Measurements from ENCODE around the gene RABAC1.

The RABAC1 gene

DNA sequence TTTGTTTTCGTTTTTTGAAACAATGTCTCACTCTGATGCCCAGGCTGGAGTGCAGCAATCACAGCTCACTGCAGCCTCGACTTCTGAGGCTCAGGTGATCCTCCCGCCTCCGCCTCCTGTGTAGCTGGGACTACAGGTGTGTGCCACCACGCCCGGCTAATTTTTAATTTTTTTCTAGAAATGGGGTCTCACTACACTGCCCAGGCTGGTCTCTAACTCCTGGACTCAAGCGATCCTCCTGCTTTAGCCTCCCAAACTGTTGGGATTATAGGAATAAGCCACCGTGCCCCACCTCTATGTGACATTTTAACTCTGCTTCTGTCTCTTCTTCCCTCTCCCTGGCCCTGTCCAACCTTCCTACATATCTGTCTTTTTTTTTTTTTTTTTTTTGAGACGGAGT lies 29.8 kb upstream of the RABAC1 start:
- DNase-seq = no peak

DNA sequence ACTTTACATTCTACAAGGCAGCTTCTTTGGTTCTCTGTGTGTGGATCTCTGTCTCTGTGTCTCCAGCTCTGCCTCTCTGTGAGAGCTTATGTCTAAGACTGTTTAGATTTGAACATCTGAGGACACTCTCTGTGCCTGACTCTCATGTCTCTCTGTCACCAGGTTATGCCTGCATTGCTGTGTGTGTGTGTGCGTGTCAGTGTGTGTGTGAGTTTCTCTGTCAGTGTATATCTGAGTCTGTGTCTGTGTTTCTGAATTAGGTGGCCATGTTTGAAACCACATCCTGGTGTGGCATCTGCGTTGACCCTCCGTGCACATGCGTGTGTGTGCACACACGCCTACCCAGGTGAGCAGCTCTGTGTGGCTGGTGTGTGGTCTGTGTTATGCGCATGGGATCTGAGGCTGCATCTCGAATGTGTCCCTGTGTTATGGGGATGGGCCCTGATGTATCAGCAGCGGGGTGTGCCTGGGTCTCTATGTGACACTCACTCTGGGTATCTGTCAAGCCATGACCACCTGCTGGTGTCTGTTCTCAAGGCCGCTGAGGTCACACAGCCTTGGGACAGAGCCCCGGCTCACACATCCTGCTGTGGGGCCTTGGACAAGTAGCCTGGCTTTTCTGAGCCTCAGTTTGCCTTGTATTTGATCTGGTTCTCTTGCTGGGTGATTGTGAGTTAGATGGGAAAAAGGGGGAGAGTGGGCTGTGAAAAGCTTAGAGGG lies 28.2 kb upstream of the RABAC1 start:
- DNase-seq = no peak

DNA sequence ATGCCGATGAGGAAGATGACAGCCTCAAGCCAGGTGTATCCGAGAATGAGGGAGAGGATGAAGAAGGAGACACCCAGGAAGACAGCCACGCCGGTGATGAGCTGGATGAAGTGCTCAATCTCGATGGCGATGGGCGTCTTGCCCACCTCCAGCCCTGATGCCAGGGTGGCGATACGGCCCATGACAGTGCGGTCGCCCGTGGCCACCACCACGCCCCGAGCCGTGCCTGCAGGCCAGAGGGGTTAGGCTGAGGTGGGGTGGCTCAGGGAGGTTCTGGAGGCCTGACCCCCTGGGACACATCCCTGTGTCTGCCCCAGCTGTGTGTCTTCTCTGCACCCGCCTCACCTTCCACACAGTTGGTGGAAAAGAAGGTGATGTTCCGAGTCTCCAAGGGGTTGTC lies 25.8 kb upstream of the RABAC1 start:
- DNase-seq = no peak

DNA sequence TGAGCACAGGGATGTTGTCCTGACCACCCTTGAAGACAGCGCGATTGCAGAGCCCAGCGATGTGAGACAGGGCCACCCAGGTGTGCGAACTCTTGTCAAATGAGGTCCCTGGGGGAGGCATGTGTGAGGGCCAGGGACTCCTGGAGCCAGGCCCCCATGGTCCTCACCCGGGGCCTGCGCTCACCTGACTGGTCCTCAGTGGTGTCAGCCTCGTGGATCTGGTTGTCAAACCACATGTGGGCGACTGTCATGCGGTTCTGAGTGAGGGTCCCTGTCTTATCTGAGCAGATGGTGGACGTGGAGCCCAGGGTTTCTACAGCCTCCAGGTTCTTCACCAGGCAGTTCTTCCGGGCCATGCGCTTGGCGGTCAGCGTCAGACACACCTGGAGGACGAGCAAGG lies 22.6 kb upstream of the RABAC1 start:
- DNase-seq = no peak

DNA sequence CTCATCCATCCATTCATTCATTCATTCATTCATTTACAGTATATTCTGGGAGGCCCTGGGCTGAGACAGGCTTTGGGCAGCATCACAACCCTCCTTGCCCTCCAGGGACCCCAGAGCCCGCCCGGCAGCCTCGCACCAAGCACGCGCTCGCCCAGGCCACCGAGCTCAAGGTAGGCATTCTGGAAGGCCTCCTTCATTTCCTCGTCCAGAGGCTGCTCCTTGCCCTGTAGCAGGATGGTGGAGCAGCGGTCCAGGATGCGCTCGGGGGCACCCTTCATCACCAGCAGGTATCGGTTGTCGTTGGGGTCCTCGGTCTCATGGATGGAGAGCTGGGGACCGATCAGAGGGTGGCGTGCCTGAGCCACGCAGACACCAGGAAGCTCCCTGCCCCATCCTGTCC lies 19.3 kb upstream of the RABAC1 start:
- no peak for DNase-seq

DNA sequence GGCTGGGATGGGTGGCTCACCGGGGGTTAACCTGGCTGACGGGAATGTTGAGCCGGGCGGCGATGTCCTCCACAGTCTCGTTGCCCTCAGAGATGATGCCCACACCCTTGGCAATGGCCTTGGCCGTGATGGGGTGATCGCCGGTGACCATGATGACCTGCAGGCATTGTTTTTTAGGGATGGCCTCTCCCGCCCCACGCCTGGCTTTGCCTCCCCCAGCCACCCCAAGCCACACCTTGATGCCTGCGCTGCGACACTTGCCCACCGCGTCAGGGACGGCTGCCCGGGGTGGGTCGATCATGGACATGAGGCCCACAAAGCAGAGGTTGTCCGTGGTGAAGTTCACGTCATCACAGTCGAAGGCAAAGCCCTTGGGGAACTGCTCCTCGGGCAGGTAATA lies 18.8 kb upstream of the RABAC1 start:
- DNase-seq = no peak

DNA sequence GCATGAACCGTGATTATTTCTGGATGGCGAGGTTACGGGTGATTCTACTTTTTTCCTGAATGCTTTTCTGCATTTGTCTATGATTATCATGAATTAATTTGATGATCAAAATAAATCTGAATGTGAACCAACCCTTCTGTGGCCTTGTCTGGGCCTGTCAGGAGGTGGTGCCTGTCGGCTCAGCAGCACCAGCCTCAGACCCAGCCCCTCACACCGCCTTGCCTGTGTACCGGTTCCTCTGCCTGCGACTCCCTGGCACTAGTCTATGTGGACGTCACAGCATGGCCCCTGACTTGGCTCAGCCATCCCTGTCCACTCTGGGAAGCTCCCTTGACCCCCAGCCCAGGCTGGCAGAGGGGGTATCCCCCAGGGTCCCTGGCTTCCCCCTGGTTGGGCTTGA lies 15.5 kb upstream of the RABAC1 start:
- no peak for DNase-seq

DNA sequence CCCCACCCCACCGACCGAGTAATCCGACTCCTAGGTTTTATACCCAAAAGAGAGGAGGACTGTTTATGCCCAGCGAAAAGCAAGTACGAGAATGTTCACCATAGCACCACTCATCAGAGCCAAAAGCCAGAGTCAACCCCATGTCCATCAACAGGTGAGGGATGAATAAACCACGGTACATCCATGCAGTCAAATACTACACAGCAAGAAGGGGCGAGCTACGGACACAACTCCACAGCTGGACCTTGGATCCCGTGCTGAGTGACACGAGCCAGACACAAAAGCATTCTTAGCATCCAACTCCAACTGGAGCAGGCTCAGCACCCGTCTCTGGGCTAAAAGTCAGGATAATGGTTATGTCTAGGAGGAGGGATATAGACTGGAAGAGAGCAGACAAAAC lies 12.2 kb upstream of the RABAC1 start:
- no peak for DNase-seq

DNA sequence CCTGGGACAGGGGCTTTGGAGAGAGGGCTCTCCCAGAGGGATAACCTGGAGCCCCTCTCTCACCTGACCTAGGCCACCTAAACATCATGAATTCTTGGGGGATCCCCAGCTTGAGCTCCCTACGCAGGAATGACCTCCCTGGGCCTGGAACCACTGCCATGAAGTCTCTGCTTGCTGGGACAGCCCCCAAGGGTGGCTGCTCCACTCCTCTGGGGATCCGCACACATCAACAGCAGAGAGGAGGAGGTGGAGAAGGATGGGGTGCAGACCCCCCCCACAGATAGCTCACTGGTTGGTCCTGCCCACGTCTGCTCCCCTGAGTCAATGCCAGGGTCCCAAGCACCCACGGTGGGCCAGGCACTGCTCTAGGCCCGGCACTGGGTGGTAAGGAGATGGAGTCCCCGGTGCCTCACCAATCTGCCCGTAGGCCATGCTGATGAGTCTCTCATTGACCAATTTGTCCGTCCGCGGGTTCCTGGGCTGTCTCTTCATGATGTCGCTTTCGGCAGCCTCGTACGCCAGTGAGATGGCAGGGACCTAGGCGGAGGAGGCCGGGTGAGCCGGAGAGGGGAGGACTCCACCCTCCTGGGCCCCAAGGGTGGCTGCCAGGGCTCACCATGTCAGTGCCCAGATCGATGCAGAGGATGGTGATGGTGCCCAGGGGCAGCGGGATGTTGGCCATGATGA lies 10.8 kb upstream of the RABAC1 start:
- DNase-seq = no peak

DNA sequence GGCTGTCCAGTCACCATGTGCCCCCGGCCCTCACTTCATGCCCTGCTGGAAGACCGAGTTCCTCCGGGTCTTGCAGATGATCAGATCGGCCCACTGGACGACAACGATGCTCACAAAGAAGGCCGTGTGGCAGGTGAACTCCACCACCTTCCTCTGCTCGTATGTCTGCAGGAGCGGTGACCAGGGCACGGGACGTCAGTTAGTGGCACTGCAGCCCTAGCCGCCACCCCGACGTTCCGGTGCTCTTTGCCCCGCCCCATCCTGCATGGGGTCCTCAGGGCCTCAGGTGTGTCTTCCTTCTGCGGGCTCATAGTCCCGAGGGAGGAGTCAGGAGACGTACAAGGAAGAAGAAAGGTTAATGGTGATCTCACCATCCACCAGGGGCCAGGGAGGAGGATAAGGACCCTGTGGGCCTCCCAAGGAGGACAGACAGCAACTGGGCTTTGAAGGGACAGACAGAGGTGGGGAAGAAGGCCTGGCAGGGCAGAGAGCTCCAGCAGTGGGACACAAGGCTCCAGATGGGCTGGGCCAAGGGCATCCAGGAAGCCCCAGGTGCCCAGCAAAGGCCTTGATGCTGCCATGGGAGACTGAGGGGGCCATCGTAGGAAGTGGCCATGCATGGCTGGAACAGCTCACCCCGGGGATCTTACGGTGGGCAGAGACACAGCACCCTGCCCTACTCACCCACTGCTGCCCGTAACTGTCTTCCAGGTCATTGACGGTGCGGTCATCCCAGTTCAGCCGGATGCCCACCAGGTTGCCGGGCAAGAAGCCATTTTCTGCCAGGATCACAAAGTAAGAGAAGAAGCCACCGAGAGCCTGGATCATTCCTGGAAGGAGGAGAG lies 9.9 kb upstream of the RABAC1 start:
- no peak for DNase-seq

DNA sequence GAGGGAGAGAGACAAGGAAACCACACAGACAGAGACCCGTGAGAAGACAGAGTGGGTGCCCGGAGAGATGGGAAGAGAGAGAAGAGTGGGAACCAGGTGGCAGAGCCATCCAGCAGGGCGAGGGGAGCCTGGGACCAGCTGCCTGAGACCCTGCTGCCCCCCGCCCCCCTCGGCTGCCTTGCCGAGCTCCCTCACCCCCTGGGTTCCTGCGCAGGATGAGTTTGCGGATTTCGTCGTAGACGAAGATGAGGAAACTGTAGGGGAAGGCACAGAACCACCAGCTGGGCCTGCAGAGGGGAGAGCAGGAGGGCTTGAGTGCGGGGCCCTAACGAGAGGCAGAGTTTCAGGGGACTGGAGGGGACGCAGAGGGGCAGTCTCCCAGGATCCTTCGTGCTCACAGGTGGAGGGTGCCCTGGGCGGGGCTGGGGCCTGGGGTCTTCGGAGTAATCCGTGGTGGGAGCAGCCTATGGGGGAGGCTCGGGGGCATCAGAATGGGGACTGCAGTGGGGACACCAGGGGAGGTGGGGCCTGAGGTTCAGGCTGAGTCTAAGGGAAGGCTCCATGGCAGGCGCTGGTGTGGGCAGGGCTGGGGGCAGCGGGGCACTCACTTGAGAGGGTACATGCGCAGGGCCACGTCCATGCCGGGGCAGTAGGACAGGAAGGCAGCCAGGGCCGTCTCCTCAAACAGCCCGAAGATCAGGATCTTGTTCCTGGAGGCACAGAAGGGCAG lies 8.1 kb upstream of the RABAC1 start:
- DNase-seq = no peak

DNA sequence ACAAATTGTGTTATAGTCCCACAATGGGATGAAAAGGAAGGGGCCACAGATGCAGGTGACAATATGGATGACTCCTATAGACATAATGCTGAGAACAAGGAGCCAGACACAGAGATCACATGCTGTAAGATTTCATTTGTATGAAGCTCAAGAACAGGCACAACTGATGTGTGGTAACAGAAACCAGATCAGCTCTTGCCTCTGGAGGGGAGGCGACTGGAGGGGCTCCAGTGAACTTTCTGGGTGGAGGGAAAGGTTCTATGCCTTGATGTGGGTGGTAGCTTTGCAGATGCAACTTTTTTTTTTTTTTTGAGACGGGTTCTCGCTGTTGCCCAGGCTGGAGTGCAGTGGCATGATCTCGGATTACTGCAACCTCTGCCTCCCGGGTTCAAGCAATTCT lies 6.0 kb upstream of the RABAC1 start:
- DNase-seq = no peak

DNA sequence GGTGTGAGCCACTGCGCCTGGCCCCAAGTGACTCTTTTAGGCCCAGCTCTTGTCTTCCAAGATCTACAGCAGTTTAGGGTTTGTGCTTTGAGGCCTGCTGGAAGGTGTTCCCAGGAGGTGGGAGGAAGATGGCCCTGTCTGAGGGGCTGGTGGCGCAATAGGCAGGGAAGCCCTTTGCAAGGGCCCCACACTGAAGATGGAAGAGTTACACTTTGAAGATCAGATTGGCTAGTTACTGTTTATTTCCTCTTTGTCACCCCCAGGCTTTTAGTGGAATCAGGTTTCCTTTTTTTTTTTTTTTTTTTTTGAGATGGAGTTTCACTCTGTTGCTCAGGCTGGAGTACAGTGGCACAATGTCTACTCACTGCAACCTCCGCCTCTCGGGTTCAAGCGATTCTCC lies 1.9 kb upstream of the RABAC1 start:
- DNase-seq = no peak

DNA sequence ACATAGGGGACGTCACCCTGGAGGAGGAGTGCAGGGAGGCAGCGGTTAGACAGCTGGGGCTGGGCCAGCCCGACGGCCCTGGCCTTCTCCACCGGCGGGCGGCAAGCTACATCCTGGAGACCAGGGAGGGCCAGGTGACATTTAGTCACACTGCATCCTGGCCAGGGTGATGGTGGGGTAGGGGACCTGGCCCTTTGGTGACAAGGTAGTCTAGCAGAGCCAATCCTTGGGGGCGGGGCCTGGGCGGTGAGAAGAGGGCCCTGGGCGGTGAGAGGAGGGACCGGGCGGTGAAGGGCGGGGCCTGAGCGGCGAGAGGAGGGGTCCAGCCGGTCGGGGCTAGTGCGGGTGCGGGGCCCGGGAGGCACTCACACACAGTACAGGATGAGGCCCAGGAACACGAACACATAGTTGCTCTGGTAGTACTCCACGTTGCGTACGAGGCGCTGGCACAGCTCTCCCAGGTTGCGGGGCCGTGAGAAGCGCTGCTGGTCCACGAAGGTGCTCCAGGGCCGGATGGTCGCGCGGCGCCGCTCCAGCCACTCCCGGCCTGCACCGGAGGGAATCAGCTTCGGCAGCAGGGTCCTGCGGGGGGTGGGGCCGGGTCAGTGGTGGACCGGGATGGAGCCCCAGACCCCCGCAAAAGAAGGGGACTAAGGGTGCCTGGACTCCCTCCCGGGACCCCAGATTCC lies 610 bp downstream of the RABAC1 start:
- peak; percentile 90 for DNase-seq

DNA sequence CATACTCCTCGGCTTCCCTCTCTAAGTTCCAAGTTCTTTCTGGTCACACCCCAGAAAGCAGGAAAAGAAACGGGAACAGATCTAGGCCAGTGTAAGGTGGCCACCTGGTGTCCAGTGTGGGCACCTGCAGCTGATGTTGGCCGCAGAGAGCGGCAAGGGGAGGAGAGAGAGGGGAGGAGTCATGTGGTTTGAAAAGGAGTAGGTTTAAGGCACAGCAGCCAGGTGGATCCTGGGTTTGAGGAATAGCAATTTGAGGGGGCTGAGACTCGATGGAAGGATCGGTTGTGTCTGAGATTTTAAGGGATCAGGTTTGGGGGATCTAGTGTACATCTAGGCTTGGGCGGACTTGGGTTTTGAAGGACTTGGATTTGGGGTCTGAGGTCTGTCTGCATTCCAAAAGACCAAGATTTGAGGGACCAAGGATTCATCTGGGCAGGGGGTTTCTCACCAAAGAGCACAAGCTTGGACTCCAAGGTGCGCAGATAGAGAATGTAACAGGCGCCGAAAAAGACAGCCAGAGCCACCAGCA lies 1.2 kb downstream of the RABAC1 start:
- peak; percentile 77 for DNase-seq

DNA sequence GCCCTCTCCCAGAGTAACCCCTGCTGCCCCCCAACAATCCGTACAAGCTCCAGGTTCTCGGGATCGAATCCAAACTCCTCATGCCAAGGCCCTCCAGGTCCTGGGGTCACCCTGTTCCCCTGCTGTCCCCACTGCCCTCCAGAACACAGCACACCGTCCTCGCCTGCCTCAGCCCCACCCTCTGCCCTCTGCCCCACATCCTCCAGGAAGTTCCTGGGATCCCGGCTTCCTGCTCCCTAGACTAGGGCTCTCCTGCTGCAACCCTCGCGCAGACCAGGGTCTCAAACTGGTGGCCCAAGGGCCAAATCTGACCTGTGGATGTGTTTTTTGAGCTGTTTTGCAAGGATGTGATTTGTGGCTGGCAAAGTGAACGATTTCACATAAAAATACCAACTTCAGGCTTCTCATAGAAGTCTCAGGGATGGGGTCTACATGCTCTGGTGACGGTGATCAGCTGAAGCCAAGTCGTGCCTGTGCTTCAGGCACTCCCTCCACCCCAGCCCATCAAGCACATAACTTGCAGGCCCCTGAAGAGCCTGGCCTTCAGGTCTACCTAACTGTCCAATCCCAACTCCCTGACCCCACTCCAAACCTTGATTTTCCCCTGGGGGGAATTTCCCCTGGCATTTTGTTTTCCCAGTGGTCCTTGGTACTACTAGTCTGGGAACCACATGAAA lies 1.8 kb downstream of the RABAC1 start:
- no peak for DNase-seq

DNA sequence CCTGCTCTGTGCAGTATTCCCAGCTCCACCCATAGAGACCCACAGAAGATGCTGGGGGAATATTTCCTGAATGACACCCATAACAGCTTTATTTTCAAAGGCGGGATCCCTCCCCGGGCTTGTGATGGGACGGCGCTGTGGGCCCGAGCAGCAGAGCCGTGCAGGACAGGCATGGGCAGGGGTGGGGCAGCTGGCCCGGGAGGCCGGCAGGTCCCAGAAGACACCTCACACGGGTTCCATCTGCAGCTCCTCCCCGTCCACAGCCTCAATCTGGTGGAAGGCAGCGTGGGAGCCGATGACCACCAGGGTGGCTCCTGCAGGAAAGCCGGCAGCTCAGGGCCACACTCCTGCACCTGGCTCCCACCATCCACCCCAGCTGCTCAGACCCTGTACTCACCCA lies 2.5 kb downstream of the RABAC1 start:
- no peak for DNase-seq

DNA sequence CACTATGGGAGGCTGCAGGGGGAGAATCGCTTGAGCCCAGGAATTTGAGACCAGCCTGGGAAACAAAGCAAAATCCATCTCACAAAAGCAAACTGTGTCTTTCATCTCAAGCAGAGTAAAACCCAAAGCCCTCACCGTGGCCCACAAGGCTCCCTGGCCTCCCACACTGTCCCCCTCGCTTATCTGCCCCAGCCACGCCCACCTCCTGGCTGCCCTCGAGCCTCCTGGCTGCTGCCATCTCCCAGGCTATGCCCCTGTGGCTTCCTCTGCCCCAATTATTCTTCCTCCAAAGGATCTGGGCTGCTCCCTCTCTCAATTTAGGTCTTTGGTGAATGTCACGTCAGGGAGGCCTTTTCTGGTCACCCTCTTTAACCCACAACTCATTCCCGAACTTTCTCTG lies 3.6 kb downstream of the RABAC1 start:
- no peak for DNase-seq

DNA sequence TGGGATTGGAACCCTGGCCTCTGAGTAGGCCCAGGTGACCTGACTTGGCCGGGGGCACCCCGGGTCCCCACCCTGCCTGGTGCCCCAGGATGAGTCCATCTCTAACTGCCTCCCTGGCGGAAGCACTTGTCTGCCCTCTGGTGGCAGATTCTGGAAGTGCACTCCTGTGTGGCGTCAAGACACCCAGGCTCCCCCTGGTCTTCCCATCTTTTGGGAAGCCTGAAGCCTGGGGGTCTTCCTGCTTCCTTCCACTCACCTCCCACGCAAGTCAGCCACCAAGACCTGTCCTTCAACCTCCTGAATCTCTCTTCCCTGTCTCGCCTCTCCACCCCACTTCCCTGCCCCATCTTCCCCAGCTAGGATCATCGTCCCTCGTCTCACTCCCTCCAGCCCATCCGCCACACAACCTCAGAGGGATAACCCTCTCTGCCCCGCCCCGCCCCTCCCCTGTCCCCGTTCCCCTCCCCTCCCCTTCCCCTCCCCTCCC lies 7.4 kb downstream of the RABAC1 start:
- peak; percentile 79 for DNase-seq

DNA sequence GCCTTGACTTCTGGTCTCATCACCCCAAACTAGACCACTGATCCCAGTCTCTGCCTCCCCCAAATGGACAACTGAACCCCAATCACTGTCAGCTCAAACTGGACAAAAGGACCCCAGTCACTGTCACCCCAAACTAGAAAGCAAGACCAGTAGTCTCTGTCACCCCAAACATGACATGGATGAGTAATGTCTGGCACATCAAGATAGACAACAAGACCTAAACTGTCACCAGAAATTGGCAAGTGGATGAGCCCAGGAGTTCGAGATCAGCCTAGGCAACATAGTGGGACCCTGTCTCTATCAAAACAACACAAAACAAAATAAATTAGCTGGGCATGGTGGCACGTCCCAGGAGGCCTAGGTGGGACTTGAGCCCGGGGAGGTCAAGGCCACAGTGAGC lies 12.0 kb downstream of the RABAC1 start:
- DNase-seq = no peak

DNA sequence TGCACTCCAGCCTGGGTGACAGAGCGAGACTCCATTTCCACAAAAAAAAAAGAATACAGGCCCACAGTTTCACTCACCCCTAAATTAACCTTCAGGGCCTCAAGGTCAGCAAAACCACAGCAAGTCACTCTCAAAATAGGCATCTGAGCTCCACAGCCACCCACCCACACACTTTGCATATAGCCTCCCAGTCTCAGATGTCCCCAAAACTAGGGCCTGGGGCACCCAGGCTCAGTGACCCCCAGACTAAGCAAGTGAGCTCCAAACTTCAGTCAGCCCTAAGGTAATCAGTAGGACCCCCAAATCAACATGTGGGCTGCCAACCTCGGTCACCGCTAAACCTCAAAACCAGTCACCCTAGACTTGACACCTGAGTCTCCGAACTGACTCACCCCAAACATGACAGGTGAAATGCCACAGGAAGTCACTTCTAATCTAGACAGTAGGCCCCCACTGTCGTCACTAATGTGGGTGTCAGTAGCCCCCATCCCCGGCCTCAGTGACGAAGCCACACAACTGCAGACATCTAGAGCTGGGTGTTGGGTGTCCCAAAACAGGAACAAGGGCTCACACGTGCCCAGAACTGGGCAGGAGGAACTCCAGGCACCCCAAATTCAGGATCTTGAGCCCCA lies 13.9 kb downstream of the RABAC1 start:
- DNase-seq = no peak
